Muscle layer of colon (tissue), 2 donors: ENCODE results near the gene OR8U1.
"Not testable (repeated sequence)": the region's sequence is repeated elsewhere in the genome, so short reads cannot be mapped to it uniquely, and the experiment has no call there.

ENCODE experiments used
- H3K27ac ChIP-seq: one replicate; pipeline ENCODE4 v1.7.0; 2013; ENCODE audit warnings: low read depth, mild to moderate bottlenecking, low read length, moderate library complexity
- H3K27me3 ChIP-seq, 2 donors: one replicate each; pipeline ENCODE4 v1.7.0; 2013; ENCODE audit warnings: low read length in 2 of 2, mild to moderate bottlenecking in 2 of 2; ENCODE audit not compliant: insufficient read depth in 2 of 2, control insufficient read depth in 1 of 2
- H3K36me3 ChIP-seq: one replicate; pipeline ENCODE4 v1.7.0; 2013; ENCODE audit warnings: mild to moderate bottlenecking, low read length; ENCODE audit not compliant: insufficient read depth
- H3K4me1 ChIP-seq: one replicate; pipeline ENCODE4 v1.7.0; 2013; ENCODE audit warnings: mild to moderate bottlenecking, low read length; ENCODE audit not compliant: insufficient read depth
- H3K4me3 ChIP-seq, 2 donors: one replicate each; pipeline ENCODE4 v1.7.0; 2013; ENCODE audit warnings: low read length in 2 of 2, low read depth in 1 of 2, mild to moderate bottlenecking in 1 of 2, moderate library complexity in 1 of 2
- H3K9ac ChIP-seq: one replicate; pipeline ENCODE4 v1.7.0; 2013; ENCODE audit warnings: low read length
- H3K9me3 ChIP-seq: one replicate; pipeline ENCODE4 v1.7.0; 2013; ENCODE audit warnings: mild to moderate bottlenecking, low read length
- donor health status: abdominal sarcoma.
- donor health status: Adenocarcinoma of cecum.

Gene OR8U1

GRCh38 chr11:56375324-56375723 lies at the start of gene OR8U1:
Gene OR8U1 (plus strand): TSS chr11:56375624. CDS start chr11:56375624, 0 bp downstream.
- Histone ChIP-seq H3K27me3 (no peaks in the 10 kb centered on the region), H3K4me3 (no peak within 1 kb of the TSS), H3K4me1 (no peaks in the 10 kb centered on the region), H3K9me3 (no peaks in the 10 kb centered on the region), H3K36me3 (no peaks in the 10 kb centered on the region), H3K27ac (no peak within 1 kb of the TSS), H3K9ac (no peak within 1 kb of the TSS)

DNA sequence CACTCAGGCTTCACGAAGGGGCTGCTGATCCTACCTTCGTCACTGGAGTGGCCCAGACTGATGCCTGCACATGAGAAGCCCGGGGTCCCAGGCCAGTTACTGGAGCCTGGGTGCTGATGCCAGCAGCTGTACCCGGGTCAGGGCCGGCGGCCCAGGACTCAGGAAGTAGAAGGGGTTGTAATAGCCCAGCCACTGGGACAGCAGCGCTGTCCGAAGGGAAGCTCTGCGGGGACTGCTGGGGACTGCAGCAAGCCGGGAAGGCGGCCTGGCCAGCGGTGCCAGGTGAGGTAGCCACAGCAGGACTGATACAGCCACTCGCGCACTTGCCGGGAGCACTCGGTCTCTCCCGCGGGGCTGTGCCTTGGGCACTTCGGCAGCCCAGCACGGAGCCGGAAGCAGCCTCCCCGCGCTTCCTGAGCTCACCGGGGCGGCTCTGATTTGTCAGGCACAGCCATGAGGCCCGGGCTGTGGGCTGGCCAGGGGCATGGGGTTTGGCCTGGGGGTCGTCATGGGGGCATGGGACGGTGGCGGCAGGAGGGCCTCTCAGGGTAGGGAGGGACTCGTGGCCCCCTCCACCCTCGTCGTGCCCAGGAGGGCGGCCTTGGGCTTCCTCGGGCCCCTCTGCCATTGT lies 43.4 kb upstream of the OR8U1 start:
- Histone ChIP-seq H3K27me3 (no peaks in the 10 kb centered on the region), H3K4me3 (no peak overlapping the region), H3K9me3 (no peaks in the 10 kb centered on the region), H3K4me1 (no peaks in the 10 kb centered on the region), H3K36me3 (no peaks in the 10 kb centered on the region), H3K27ac (no peak overlapping the region), H3K9ac (no peak overlapping the region)

GRCh38 chr11:56333156-56333555 lies 42.3 kb upstream of the OR8U1 start:
- no peak overlapping the region for H3K27ac ChIP-seq
- no peaks in the 10 kb centered on the region for H3K4me1 ChIP-seq
- H3K9ac ChIP-seq, result no peak overlapping the region
- H3K4me3 ChIP-seq, result no peak overlapping the region
- H3K27me3 ChIP-seq, result no peaks in the 10 kb centered on the region
- no peaks in the 10 kb centered on the region for H3K36me3 ChIP-seq
- H3K9me3 ChIP-seq, result no peaks in the 10 kb centered on the region

- Histone ChIP-seq H3K27ac (no peak overlapping the region), H3K4me1 (no peaks in the 10 kb centered on the region), H3K9me3 (no peaks in the 10 kb centered on the region)
These were observed 35.1 kb upstream of the OR8U1 start for GRCh38 chr11:56340289-56340688.

DNA sequence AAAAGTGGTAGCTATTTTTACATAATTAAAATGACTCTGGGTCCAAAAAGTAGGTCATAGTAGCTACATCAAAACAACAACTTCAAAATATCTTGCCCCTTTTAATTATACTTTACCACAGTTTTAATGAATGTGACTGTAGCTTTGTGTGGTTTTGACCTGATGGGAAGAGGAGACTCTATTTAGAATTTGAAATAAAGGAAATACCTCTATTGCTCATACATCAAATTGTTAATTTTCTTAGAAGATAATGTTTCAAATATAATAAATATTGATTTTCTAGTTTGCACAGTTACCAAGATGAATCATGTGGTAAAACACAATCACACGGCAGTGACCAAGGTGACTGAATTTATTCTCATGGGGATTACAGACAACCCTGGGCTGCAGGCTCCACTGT lies 29.7 kb upstream of the OR8U1 start, which contains the start of gene OR8K1:
Gene OR8K1 (plus strand): TSS at position 301 of the 400 bp plus-strand sequence. CDS start 0 bp downstream, at position 301.
- H3K4me3 ChIP-seq, result no peak within 1 kb of the TSS
- no peak within 1 kb of the TSS for H3K9ac ChIP-seq
- H3K27ac ChIP-seq, result no peak within 1 kb of the TSS
- H3K4me1 ChIP-seq, result no peaks in the 10 kb centered on the region
- no peaks in the 10 kb centered on the region for H3K36me3 ChIP-seq
- H3K27me3 ChIP-seq, result no peaks in the 10 kb centered on the region
- no peaks in the 10 kb centered on the region for H3K9me3 ChIP-seq

More at GRCh38 chr11:56340289-56340688, 35.1 kb upstream of the OR8U1 start:
- Histone ChIP-seq H3K9ac (no peak overlapping the region), H3K36me3 (no peaks in the 10 kb centered on the region), H3K27me3 (no peaks in the 10 kb centered on the region), H3K4me3 (no peak overlapping the region)

GRCh38 chr11:56353991-56354390 lies 21.4 kb upstream of the OR8U1 start, which contains the start of gene OR8J1:
Gene OR8J1 (plus strand): TSS chr11:56354291. CDS start chr11:56360247, 5,956 bp downstream.
- Histone ChIP-seq H3K9ac (no peak within 1 kb of the TSS), H3K36me3 (no peaks in the 10 kb centered on the region), H3K27ac (no peak within 1 kb of the TSS), H3K9me3 (no peaks in the 10 kb centered on the region), H3K27me3 (no peaks in the 10 kb centered on the region), H3K4me1 (no peaks in the 10 kb centered on the region), H3K4me3 (no peak within 1 kb of the TSS)

DNA sequence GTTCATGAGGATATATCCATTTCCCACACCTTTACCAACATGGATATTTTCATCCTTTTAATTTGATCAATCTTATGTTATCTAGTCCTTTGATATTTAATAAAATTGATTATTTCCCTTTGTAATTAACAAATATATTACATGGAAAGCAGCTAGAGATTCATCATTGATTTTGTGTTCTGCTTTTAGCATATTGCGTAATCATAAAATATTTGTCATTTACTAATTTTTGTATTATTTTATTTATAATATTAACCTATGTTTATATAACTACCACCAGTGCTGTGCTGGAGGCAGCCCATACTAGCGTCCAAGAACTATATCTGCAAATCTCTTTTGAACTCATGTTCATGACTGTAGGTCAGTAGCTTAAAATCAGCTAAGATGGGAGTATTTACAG lies 4.7 kb downstream of the OR8U1 start:
- no peak overlapping the region for H3K27ac ChIP-seq
- no peaks in the 10 kb centered on the region for H3K4me1 ChIP-seq
- no peaks in the 10 kb centered on the region for H3K9me3 ChIP-seq
- H3K27me3 ChIP-seq, result no peaks in the 10 kb centered on the region
- H3K9ac ChIP-seq, result no peak overlapping the region
- H3K4me3 ChIP-seq, result no peak overlapping the region
- no peaks in the 10 kb centered on the region for H3K36me3 ChIP-seq

DNA sequence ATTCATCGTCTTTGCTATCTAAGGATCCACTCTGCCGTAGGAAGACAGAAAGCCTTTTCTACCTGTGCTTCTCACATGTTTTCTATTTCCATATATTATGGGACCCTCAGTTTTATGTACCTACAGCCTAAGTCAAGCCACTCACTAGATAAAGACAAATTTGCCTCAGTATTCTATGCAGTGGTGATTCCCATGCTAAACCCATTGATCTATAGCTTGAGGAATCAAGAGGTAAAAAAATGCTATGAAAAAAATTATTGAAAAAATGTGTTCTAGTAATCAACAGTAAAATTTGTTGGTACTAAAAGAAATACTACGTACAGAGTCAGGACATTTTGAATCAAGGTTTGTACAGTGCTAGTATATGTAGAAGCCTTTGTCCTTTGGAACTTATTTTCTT lies 19.0 kb downstream of the OR8U1 start:
- Histone ChIP-seq H3K9me3 (no peaks in the 10 kb centered on the region), H3K4me3 (no peak overlapping the region), H3K27me3 (no peaks in the 10 kb centered on the region), H3K36me3 (no peaks in the 10 kb centered on the region), H3K9ac (no peak overlapping the region), H3K27ac (no peak overlapping the region), H3K4me1 (no peaks in the 10 kb centered on the region)

- Histone ChIP-seq H3K4me3 (no peak overlapping the region), H3K27ac (no peak overlapping the region)
These were observed 20.6 kb downstream of the OR8U1 start for GRCh38 chr11:56396047-56396446.

GRCh38 chr11:56401858-56402461 lies 26.5 kb downstream of the OR8U1 start:
- H3K27ac ChIP-seq, H3K9ac ChIP-seq, H3K9me3 ChIP-seq, H3K4me1 ChIP-seq, H3K4me3 ChIP-seq, H3K36me3 ChIP-seq, H3K27me3 ChIP-seq: not testable (repeated sequence)

More at GRCh38 chr11:56396047-56396446, 20.6 kb downstream of the OR8U1 start:
- Histone ChIP-seq H3K4me1 (no peaks in the 10 kb centered on the region), H3K9me3 (no peaks in the 10 kb centered on the region), H3K9ac (no peak overlapping the region), H3K36me3 (no peaks in the 10 kb centered on the region), H3K27me3 (no peaks in the 10 kb centered on the region)

DNA sequence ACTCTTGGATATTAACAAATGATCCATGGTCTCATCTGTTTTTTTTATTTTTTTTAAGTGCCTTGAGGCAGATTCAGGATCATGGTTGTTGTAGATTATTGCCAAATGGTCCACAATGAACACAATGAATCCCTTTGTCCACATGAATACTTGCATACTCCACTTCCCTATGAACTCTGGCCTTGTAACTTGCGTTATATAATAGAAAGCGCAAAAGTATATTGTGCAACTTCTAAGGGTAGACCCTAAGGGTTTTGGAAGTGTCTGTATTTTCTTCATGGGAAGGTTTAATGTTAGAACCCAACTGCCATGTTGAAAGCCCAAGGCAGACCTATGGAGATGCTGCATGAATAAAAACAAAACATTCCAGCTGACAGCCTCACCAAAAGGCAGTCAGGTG lies 29.0 kb downstream of the OR8U1 start:
- Histone ChIP-seq H3K9me3 (no peaks in the 10 kb centered on the region), H3K27ac (no peak overlapping the region), H3K27me3 (no peaks in the 10 kb centered on the region), H3K9ac (no peak overlapping the region), H3K4me1 (no peaks in the 10 kb centered on the region), H3K4me3 (no peak overlapping the region), H3K36me3 (no peaks in the 10 kb centered on the region)

DNA sequence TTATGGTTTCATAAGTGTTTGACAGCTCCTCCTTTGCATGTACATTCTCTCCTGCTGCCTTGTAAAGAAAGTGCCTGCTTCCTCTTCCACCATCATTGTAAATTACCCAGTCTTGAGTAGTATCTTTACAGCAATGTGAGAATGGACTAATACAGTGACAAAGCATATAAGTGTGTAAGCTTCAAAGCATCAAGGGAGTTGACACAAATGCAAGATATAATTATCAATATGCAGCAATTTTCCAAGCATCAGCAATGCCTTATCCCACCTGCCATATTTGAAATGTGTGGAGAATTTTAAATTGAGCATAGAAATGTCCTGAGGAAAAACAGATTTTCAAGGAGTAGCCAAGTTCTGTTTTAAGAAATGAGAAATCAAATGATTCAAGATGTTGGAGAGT lies 35.4 kb downstream of the OR8U1 start:
- H3K27me3 ChIP-seq, result no peaks in the 10 kb centered on the region
- no peaks in the 10 kb centered on the region for H3K9me3 ChIP-seq
- H3K4me3 ChIP-seq, result no peak overlapping the region
- H3K9ac ChIP-seq, result no peak overlapping the region
- no peaks in the 10 kb centered on the region for H3K36me3 ChIP-seq
- no peak overlapping the region for H3K27ac ChIP-seq
- no peaks in the 10 kb centered on the region for H3K4me1 ChIP-seq
